Ovary (tissue), 3 donors: ENCODE data around the gene NCAPD2.

Experiments
- CTCF ChIP-seq, 3 donors: fragments of 450-650 bp in 2 of 3; fragments of 200-600 bp in 1 of 3; IDR thresholded peaks; one replicate each; pipeline versions ENCODE4 v1.5.1 to v1.8.0; 2016 to 2022; ENCODE audit warnings: antibody characterized with exemption in 3 of 3, mild to moderate bottlenecking in 1 of 3
- EP300 ChIP-seq: sonication (generic); formaldehyde crosslinking; IDR thresholded peaks from one replicate; pipeline ENCODE4 v1.6.1; 2017; ENCODE audit warnings: antibody characterized with exemption
- POLR2A ChIP-seq: fragments of 450-650 bp; IDR thresholded peaks from one replicate; pipeline ENCODE4 v1.6.1; 2017; ENCODE audit warnings: antibody characterized with exemption, mild to moderate bottlenecking, moderate library complexity
- donor health status: DM: no; HTN: no; CAD: no.

DNA sequence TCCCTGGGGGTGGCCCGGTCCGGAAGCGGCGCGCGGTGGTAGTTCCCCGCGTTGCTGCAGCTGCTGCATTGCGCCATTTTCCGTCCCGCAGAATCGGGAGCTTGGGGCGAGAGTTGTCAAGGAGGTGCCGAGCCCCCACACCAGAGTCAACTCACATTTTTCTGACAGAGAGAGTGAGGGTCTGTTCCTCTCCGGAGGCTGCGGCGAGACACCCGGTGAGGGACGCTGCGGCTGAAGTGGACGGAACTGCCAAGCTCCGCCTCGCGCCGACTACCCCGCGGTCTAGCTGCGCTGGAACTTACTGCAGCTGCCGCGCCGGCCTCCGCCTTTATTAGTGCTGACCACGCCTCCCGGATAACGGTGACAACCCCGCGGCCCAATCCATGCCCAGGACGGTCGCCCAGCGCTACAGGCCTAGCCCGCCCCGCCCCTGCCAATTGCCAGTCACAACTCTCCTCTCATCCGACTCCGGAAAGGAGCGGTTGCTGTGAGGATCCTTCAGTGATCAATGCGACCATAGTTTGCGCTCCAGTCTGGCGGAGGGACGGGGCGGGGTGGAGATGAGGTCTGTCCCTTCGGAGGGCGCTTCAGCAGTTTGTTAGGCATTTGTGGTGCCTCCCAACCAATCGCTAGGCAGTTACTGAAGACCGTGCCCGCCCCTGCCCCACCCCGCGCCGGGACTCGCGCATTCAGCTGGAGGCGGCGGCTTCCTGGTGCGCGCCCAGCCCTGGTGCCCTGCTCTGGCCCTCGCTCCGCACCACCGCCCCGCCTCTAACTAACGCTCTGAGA lies 23.3 kb upstream of the NCAPD2 start, which contains the start of gene VAMP1:
- TF ChIP-seq CTCF (IDR thresholded peaks at IDR 0.05) (peak in 2 of 3 donors; percentile 14), POLR2A (peak; percentile 94), EP300 (no peak)
